GM23338 (cell line): Measurements from ENCODE around the gene TRIM71. TPM values are rescaled to one million over a fixed set of nuclear protein-coding genes. Genes with fewer than 3 reads are reported as not detected.

ENCODE experiments used
- ATAC-seq: fragments of 200-7000 bp; cut with Tn5 transposase; 3 replicates; pipeline ENCODE4 v1.9.1; 2020
- DNase-seq: peaks from one replicate; pipeline ENCODE4 v3.0.0-alpha.2; 2015; ENCODE audit warnings: low spot score
- H2AFZ ChIP-seq: fragments of 200-600 bp; sonication (generic); 2 replicates; pipeline ENCODE4 v1.8.0; 2016; ENCODE audit warnings: antibody characterized with exemption, mild to moderate bottlenecking, moderate library complexity
- H3F3A ChIP-seq: fragments of 200-600 bp; sonication (generic); replicated peaks from 2 replicates; pipeline ENCODE4 v1.8.0; 2017; ENCODE audit warnings: antibody characterized with exemption, mixed run types, low read depth
- H3K27ac ChIP-seq: fragments of 200-600 bp; sonication (generic); 2 replicates; pipeline ENCODE4 v1.6.1; 2016; ENCODE audit warnings: low read depth
- H3K27me3 ChIP-seq: fragments of 200-600 bp; sonication (generic); 2 replicates; pipeline ENCODE4 v1.8.0; 2016; ENCODE audit warnings: mild to moderate bottlenecking, mixed run types, moderate library complexity; ENCODE audit not compliant: insufficient read depth
- H3K36me3 ChIP-seq: fragments of 200-600 bp; sonication (generic); 2 replicates; pipeline ENCODE4 v1.8.0; 2016; ENCODE audit warnings: mild to moderate bottlenecking; ENCODE audit not compliant: insufficient read depth
- H3K4me1 ChIP-seq: fragments of 200-600 bp; sonication (generic); 2 replicates; pipeline ENCODE4 v1.8.0; 2016; ENCODE audit warnings: mild to moderate bottlenecking, moderate library complexity; ENCODE audit not compliant: insufficient read depth
- H3K4me2 ChIP-seq: fragments of 200-600 bp; sonication (generic); 2 replicates; pipeline ENCODE4 v1.7.1; 2017; ENCODE audit warnings: mixed run types
- H3K4me3 ChIP-seq: fragments of 200-600 bp; sonication (generic); 2 replicates; pipeline ENCODE4 v1.6.1; 2016; ENCODE audit warnings: mixed run types
- H3K79me2 ChIP-seq: fragments of 200-600 bp; sonication (generic); replicated peaks from 2 replicates; pipeline ENCODE4 v1.8.0; 2017; ENCODE audit warnings: mild to moderate bottlenecking; ENCODE audit not compliant: insufficient read depth
- H3K9me2 ChIP-seq: fragments of 200-600 bp; sonication (generic); 2 replicates; pipeline ENCODE4 v1.8.0; 2017; ENCODE audit not compliant: insufficient read depth
- H4K20me1 ChIP-seq: fragments of 200-600 bp; sonication (generic); replicated peaks from 2 replicates; pipeline ENCODE4 v1.8.0; 2017; ENCODE audit warnings: mild to moderate bottlenecking; ENCODE audit not compliant: insufficient read depth
- H3K27ac Mint-ChIP-seq: 2 replicates; pipeline ENCODE4 v1.8.0; 2020; ENCODE audit warnings: inconsistent platforms, mild to moderate bottlenecking, moderate library complexity, mixed read lengths
- H3K27me3 Mint-ChIP-seq: 3 replicates; pipeline ENCODE4 v1.8.0; 2022; ENCODE audit warnings: low read depth, mild to moderate bottlenecking, moderate library complexity, mixed read lengths, inconsistent platforms; ENCODE audit not compliant: insufficient read depth, poor library complexity
- H3K36me3 Mint-ChIP-seq: 3 replicates; pipeline ENCODE4 v1.8.0; 2021; ENCODE audit warnings: low read depth, mild to moderate bottlenecking, inconsistent platforms, moderate library complexity, mixed read lengths
- H3K4me1 Mint-ChIP-seq: 3 replicates; pipeline ENCODE4 v1.8.0; 2020; ENCODE audit warnings: mild to moderate bottlenecking, inconsistent platforms, mixed read lengths
- H3K4me3 Mint-ChIP-seq: 3 replicates; pipeline ENCODE4 v1.8.0; 2021; ENCODE audit warnings: moderate library complexity, mild to moderate bottlenecking, inconsistent platforms, mixed read lengths
- H3K9me3 Mint-ChIP-seq: 3 replicates; pipeline ENCODE4 v1.8.0; 2020; ENCODE audit warnings: moderate library complexity, mild to moderate bottlenecking, inconsistent platforms, mixed read lengths
- CREB1 ChIP-seq: fragments of 250-450 bp; sonication (Bioruptor Pico); IDR thresholded peaks from 2 replicates; pipeline ENCODE4 v1.5.0; 2020; ENCODE audit warnings: low read depth, mild to moderate bottlenecking, moderate library complexity
- EZH2 ChIP-seq: fragments of 200-600 bp; sonication (generic); IDR thresholded peaks from one replicate; pipeline ENCODE4 v1.8.0; 2017; ENCODE audit warnings: antibody characterized with exemption, mild to moderate bottlenecking, low read depth; ENCODE audit not compliant: unreplicated experiment
- EZH2phosphoT487 ChIP-seq: fragments of 200-600 bp; sonication (generic); IDR thresholded peaks from one replicate; pipeline ENCODE4 v1.8.1; 2018; ENCODE audit warnings: antibody characterized with exemption; ENCODE audit not compliant: unreplicated experiment
- JUNB ChIP-seq: IDR thresholded peaks from one replicate; pipeline ENCODE4 v1.6.1; 2016; ENCODE audit warnings: antibody characterized with exemption; ENCODE audit not compliant: unreplicated experiment
- NANOG ChIP-seq: IDR thresholded peaks from 2 replicates; pipeline ENCODE4 v1.6.1; 2016; ENCODE audit warnings: antibody characterized with exemption, borderline replicate concordance
- POLR2AphosphoS5 ChIP-seq: IDR thresholded peaks from 2 replicates; pipeline ENCODE4 v1.6.1; 2016; ENCODE audit warnings: antibody characterized with exemption, low read depth
- STAT1 ChIP-seq: IDR thresholded peaks from one replicate; pipeline ENCODE4 v1.6.1; 2016; ENCODE audit warnings: antibody characterized with exemption; ENCODE audit not compliant: unreplicated experiment
- ZNF114 ChIP-seq: fragments of 250-450 bp; sonication (Bioruptor Pico); IDR thresholded peaks from 2 replicates; pipeline ENCODE4 v1.5.0; 2020; ENCODE audit warnings: mild to moderate bottlenecking, moderate library complexity
- ZNF331 ChIP-seq: fragments of 250-450 bp; sonication (Bioruptor Pico); IDR thresholded peaks from 2 replicates; pipeline ENCODE4 v1.5.0; 2020; ENCODE audit warnings: low read depth, mild to moderate bottlenecking, moderate library complexity
- polyA plus RNA-seq: library from polyadenylated mRNA; unstranded; fragments of >200 nt; fragmentation: Nextera tagmentation; extraction: Ambion mirVana; gene quantifications from 2 replicates; pipeline ENCODE4 v1.2.1, GENCODE V29; 2016
- total RNA-seq: library from RNA; depleted of rRNA; stranded (reverse); fragments of >200 nt; shearing (Covaris generic); gene quantifications from 2 replicates; pipeline ENCODE4 v1.2.3, GENCODE V29; 2014
- TF ChIP-seq, protein P1 (sequence below): IDR thresholded peaks from 2 replicates; pipeline ENCODE4 v1.6.1; 2016; ENCODE audit warnings: antibody characterized with exemption
- TF ChIP-seq, protein P2 (sequence below), 2 experiments: fragments of 200-600 bp in 1 of 2; sonication (generic) in 1 of 2; conservative IDR thresholded peaks; 2 replicates each; pipeline versions ENCODE4 v1.5.1 to v1.6.1; 2016 to 2017; ENCODE audit warnings: antibody characterized with exemption in 2 of 2, low read depth in 2 of 2, mild to moderate bottlenecking in 2 of 2, moderate library complexity in 1 of 2
- TF ChIP-seq, protein P3 (sequence below): IDR thresholded peaks from one replicate; pipeline ENCODE4 v1.6.1; 2018; ENCODE audit warnings: antibody characterized with exemption; ENCODE audit not compliant: unreplicated experiment

TRIM71 gene
- total and polyA plus RNA-seq, 2 experiments from 2014 or later, result 71.5 to 346 TPM

DNA sequence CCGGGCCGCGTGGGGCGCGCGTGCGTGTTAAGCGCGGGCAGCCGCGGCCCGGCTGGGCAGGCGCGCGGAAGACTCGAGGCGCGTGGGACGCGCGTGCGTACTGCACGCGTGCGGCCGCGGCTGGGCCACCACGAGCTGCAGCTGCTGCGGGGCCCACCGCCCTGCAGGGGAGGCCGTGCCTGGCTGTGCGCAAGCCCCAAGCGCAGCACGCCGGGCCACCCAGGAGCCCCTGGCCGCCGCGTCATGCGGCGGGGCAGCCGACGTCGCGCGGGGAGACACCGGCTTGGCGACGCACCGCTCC lies 590 bp upstream of the TRIM71 start (continued):
- TF ChIP-seq EZH2phosphoT487 (no peak), EZH2 (no peak), ZNF331 (CRISPR knock-in tag) (no peak), NANOG (no peak), ZNF114 (CRISPR knock-in tag) (no peak), CREB1 (no peak), POLR2AphosphoS5 (no peak), JUNB (no peak)
- TF ChIP-seq, protein P1, sequence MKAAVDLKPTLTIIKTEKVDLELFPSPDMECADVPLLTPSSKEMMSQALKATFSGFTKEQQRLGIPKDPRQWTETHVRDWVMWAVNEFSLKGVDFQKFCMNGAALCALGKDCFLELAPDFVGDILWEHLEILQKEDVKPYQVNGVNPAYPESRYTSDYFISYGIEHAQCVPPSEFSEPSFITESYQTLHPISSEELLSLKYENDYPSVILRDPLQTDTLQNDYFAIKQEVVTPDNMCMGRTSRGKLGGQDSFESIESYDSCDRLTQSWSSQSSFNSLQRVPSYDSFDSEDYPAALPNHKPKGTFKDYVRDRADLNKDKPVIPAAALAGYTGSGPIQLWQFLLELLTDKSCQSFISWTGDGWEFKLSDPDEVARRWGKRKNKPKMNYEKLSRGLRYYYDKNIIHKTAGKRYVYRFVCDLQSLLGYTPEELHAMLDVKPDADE, result no peak
- TF ChIP-seq, protein P2, sequence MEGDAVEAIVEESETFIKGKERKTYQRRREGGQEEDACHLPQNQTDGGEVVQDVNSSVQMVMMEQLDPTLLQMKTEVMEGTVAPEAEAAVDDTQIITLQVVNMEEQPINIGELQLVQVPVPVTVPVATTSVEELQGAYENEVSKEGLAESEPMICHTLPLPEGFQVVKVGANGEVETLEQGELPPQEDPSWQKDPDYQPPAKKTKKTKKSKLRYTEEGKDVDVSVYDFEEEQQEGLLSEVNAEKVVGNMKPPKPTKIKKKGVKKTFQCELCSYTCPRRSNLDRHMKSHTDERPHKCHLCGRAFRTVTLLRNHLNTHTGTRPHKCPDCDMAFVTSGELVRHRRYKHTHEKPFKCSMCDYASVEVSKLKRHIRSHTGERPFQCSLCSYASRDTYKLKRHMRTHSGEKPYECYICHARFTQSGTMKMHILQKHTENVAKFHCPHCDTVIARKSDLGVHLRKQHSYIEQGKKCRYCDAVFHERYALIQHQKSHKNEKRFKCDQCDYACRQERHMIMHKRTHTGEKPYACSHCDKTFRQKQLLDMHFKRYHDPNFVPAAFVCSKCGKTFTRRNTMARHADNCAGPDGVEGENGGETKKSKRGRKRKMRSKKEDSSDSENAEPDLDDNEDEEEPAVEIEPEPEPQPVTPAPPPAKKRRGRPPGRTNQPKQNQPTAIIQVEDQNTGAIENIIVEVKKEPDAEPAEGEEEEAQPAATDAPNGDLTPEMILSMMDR (conservative IDR thresholded peaks at IDR 0.05; ENCODE audit: low read depth in 2 of 2), result no peak
- TF ChIP-seq, protein P3, sequence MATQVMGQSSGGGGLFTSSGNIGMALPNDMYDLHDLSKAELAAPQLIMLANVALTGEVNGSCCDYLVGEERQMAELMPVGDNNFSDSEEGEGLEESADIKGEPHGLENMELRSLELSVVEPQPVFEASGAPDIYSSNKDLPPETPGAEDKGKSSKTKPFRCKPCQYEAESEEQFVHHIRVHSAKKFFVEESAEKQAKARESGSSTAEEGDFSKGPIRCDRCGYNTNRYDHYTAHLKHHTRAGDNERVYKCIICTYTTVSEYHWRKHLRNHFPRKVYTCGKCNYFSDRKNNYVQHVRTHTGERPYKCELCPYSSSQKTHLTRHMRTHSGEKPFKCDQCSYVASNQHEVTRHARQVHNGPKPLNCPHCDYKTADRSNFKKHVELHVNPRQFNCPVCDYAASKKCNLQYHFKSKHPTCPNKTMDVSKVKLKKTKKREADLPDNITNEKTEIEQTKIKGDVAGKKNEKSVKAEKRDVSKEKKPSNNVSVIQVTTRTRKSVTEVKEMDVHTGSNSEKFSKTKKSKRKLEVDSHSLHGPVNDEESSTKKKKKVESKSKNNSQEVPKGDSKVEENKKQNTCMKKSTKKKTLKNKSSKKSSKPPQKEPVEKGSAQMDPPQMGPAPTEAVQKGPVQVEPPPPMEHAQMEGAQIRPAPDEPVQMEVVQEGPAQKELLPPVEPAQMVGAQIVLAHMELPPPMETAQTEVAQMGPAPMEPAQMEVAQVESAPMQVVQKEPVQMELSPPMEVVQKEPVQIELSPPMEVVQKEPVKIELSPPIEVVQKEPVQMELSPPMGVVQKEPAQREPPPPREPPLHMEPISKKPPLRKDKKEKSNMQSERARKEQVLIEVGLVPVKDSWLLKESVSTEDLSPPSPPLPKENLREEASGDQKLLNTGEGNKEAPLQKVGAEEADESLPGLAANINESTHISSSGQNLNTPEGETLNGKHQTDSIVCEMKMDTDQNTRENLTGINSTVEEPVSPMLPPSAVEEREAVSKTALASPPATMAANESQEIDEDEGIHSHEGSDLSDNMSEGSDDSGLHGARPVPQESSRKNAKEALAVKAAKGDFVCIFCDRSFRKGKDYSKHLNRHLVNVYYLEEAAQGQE, result no peak

- H3K27me3 ChIP-seq, result no peaks in the 10 kb centered on the region
- ATAC-seq (no peak), DNase-seq (no peak)
- no peaks in the 10 kb centered on the region for H3K9me2 ChIP-seq
- H4K20me1 ChIP-seq, result peaks cover 42% of the 10 kb centered on the region
- Mint-ChIP-seq H3K27ac (peak overlapping the region; percentile 99), H3K4me3 (peak overlapping the region; percentile 99), H3K36me3 (peaks cover 81% of the 10 kb centered on the region), H3K9me3 (peaks cover 19% of the 10 kb centered on the region), H3K4me1 (peaks cover 32% of the 10 kb centered on the region), H3K27me3 (peaks cover 42% of the 10 kb centered on the region)
- H3K27ac ChIP-seq, result 0 out of 2 replicates have a peak overlapping the region, but pooled peaks have one; percentile 2
- H2AFZ ChIP-seq, result no peak overlapping the region
- H3K4me2 ChIP-seq, result peak overlapping the region; percentile 89
- peaks cover 26% of the 10 kb centered on the region for H3K36me3 ChIP-seq
- peaks cover 96% of the 10 kb centered on the region for H3K79me2 ChIP-seq
- H3F3A ChIP-seq, result peaks cover 20% of the 10 kb centered on the region
- peaks cover 36% of the 10 kb centered on the region for H3K4me1 ChIP-seq
- TF ChIP-seq STAT1, result no peak
- peak; percentile 7; the same call in 1 of the 2 replicates for TF ChIP-seq POLR2AphosphoS5
- no peak for TF ChIP-seq ZNF331 (CRISPR knock-in tag)
- no peak for TF ChIP-seq ZNF114 (CRISPR knock-in tag)
- TF ChIP-seq, protein P2 (conservative IDR thresholded peaks at IDR 0.05; ENCODE audit: low read depth in 2 of 2), result no peak
- TF ChIP-seq JUNB, result no peak
- no peak for TF ChIP-seq EZH2phosphoT487
- no peak for TF ChIP-seq EZH2
- H3K4me3 ChIP-seq, result peak overlapping the region; percentile 100
These were observed 602 bp downstream of the TRIM71 start for GRCh38 chr3:32818229-32818969.
